ENCODE results near the gene RPS19.

Gene RPS19

GRCh38 chr19:41859618-41860418 is at the start of gene RPS19:
Gene RPS19, plus strand, starts transcription at chr19:41860255. Its CDS starts 520 bp downstream, at chr19:41860775.
- DNase-seq = peak; percentile 97

DNA sequence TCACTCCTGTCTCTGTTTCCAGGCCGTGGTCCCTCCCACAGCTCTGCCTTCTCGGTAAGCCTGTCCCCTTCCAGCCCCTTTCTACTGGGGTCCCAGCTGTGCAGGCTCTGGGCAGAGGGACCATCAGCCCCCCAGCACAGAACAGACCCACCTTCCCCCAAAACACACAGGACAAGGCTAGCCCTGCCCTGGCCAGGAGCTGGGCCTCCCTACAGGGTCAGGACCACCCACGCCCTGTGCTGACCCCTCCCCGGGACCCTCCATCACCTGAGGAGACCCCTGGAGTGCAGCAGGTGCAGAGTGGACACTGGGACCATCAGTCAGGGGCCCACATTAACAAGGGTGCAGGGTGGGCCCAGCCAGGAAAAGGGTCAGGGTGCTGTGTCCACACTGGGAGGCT is 49.8 kb upstream of the RPS19 start:
- DNase-seq = no peak

DNA sequence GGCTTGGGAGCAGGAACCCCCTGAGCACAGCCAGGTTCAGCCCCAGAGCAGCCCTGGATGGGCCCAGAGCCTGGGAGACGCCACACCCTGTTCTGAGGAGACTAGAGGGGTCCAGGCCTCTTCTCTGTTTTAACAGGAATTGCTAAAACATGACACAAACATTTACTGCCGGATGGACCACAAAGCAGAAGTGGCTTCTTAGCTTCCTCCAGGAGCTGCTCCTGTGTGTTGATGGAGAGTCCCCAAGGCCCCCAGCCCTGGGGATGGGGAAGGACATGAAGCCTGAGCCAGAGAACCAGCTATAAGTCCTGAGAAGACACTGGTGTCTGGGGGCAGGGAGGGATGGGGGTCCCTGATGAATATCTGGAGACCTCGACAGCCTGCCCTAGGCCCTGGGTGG is 49.0 kb upstream of the RPS19 start:
- peak; percentile 66 for DNase-seq

DNA sequence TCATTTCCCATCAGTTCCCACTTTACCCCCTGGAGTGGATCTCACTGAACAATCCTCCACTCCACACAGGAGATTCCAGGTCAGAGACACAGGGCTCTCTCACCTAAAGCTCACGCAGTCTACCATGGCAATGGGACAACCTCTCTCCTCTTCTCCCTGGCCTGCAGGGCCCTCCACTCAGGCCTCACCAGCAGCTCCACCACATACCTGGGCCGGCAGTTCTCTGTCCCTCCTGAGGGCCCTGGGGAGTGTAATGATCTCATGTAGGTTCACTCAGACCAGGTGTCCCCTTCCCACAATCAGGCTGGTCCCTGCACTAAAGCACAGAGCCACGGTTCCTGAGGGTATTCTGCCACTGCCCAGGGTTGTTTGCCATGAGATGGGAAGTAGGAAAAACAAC is 48.1 kb upstream of the RPS19 start:
- no peak for DNase-seq

DNA sequence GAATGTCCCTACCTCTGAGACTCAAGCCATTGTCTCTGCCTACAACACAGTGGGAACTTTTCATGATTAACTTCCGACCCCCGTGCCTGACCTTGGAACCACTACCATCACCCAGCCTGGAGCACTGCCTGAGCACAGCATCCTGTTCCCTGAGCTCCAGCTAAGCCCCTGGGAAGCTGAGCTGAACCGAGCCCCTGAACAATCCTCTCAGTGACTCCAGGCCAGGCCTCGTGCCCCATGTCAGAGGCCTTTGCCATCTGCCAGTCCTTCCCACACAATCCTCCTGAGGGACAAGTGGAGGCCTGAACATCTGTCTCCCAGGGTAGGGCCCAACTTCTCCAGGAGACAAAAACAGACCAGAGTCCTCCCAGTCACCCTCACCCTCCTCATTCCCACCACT is 46.1 kb upstream of the RPS19 start:
- DNase-seq = no peak

DNA sequence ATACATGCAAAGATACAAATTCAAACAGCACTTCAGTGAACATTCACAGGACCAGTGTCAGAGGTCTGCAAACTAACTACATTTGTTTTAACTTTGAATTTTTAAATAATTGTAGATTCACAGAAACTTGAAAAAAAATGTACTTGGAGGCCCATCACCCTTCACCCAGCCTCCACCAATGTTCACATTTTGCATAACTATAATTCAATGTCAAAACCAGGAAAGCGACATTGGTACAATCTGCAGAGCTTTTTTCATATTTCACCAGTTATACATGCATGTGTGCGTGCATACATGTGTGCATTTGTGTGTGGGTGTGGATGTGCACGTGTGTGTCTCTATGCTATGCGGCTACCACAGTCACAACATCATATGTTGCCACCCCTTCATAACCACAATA is 44.8 kb upstream of the RPS19 start:
- DNase-seq = no peak

DNA sequence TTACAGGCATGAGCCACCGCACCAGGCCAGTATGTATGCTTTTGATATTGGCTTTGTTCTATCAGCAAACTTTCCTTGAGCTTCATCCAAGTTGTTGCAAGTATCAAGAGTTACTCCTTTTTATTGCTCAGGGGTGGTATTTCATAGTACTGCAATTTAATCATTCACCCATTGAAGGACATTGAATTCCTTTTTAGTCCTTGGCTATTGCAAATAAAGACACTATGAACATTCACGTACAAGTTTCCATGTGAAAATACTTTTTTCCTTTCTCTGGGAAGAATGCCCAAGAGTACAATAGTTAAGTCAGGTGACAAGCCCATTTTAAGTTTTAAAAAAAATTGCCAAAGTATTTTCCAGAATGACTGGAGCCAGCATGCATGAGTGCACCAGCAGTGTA is 43.3 kb upstream of the RPS19 start:
- DNase-seq = no peak

- DNase-seq = peak; percentile 39
These were observed 38.9 kb upstream of the RPS19 start for GRCh38 chr19:41821003-41821735.

- no peak for DNase-seq
These were observed 21.9 kb upstream of the RPS19 start for GRCh38 chr19:41837981-41838708.

DNA sequence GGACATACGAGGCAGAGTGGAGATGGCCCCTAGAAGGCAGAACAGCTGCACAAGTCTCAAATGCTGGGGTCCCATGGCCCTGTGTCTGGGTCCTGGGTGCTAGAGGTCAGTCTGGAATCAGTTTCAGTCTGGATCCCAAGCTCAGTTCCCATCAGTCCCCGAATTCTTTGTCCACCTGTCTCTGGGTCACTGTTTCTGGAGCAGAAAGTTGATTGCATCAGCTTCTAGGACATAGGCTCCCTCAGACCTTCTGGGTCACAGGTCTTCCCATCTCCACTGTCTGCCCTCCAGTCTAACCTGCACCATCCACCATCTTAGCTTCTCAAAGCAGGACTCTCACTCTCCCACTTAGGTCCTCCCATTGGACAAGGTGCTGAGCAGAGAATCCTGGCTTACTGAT is 20.8 kb upstream of the RPS19 start:
- DNase-seq = no peak

DNA sequence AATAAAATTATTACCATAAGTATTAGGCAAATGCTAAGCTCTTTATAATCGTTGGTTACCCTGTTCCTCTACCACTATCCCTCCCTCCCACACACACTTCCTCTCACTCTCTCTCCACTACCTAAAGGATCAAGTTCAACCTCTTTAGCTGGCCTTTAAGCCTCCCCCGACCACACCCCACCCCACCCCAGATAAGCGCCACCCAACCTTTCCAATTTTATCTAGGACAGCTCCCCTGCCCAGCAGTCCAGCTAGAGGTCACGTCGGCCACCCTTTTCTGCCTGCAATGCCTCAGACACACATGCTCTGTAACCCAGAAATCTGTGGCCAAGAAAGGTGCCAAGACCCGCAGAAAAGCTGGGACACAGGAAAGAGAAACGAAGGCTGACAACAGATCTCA is 16.7 kb upstream of the RPS19 start:
- no peak for DNase-seq

- no peak for DNase-seq
These were observed 15.5 kb upstream of the RPS19 start, which contains the start of gene LYPD4 for GRCh38 chr19:41844601-41845000. Gene LYPD4, minus strand, starts transcription at chr19:41844683. Its CDS starts 5,398 bp downstream, at chr19:41839285.

- no peak for DNase-seq
These were observed 15.2 kb upstream of the RPS19 start, which contains the start of gene DMRTC2 for GRCh38 chr19:41845001-41845050. Gene DMRTC2, plus strand, starts transcription at chr19:41845042. Its CDS starts 2,387 bp downstream, at chr19:41847429.

DNA sequence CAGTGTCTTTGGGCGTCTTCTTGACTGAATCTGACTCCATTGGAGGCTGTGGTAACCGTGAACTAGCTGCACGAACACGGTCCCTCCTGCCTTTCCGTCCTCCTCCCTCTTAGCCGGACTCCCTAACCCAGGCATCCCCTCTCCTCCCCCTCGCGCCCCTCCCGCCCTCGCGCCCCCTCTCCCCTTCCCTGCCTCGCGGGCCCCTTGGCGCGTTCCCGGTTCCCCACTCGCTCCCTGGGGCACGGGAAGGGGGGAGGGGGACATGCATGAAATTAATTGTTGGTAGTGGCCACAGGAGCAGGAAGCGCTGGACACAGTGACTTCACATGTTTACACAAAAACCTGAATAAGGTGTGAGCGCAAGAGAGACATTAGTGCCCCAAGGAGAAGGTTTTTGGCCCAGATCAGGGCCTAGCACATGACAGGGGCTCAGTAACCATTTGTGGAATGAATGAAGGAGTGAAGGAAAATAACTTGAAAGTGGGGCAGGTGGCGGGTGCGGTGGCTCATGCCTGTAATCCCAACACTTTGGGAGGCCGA is 14.9 kb upstream of the RPS19 start:
- DNase-seq = no peak

DNA sequence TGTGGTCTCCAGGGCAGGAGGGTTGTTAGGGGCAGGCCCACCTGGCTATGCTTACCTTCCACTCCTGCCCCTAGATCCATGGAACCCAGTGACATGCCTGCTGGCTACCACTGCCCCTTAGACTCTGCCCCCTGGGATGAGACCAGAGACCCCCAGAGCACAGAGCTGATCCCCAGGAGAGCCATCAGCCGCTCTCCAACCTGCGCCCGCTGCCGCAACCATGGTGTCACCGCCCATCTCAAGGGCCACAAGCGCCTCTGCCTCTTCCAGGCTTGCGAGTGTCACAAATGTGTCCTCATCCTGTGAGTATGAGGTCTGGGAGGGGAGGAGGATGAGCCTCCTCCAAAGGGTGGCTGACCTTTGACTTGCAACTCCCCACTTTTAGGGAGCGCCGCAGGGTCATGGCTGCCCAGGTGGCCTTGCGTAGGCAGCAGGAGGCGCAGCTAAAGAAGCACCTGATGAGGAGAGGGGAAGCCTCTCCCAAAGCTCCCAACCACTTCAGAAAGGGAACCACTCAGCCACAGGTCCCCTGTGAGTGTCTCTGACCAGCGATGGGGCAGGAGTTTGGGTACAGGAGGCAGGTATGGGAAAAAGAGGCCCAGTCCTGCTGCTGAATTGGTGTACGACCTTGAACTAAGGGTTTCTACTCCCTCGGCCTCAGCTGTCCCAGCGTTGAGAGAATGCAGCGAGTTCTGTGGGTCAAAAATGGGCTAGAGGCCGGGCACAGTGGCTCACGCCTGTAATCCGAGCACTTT is 12.5 kb upstream of the RPS19 start:
- DNase-seq = no peak

- DNase-seq = no peak
These were observed 11.4 kb upstream of the RPS19 start for GRCh38 chr19:41848666-41849065.

GRCh38 chr19:41849067-41849466 is 11.0 kb upstream of the RPS19 start:
- DNase-seq = no peak

GRCh38 chr19:41850381-41850780 is 9.7 kb upstream of the RPS19 start:
- DNase-seq = no peak

DNA sequence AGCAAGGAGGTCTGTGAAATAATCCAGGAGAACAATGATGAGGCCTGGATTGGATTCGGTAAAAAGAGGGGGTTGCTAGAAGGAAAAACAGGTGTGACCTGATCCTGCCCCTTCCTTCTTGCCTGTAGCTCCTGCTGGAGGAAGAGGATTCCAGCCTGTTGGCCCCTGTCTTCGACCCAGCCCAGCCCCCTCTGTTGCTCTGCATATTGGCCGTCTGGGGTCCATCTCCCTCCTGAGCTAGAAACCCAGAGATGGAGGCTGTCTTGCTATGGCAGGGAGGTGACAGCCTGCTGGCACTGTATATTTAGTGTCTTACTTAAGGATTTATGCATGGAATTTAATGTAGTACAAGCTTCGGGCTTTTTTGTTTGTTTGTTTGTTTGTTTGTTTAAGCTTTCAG is 8.6 kb upstream of the RPS19 start:
- no peak for DNase-seq

DNA sequence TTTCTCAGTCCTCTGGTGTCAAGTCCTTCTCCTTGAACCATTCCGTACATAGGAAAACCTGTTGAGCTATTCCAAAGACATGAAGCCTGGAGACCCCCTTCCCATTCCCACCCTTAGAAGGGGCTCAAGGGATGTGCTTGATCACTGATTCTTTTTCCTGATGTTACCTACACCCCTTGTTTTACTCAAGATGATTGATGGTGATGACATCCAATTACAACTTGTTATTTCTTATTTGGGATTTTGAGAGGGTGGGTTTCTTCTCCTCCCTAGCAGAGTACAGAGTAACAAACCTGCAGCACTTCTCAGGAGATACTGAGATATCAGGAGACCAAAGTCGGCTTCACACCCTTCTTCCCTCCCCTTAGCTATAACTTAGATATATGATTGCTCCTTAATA is 6.7 kb upstream of the RPS19 start:
- no peak for DNase-seq

- DNase-seq = no peak
These were observed 6.3 kb upstream of the RPS19 start for GRCh38 chr19:41853768-41854167.

DNA sequence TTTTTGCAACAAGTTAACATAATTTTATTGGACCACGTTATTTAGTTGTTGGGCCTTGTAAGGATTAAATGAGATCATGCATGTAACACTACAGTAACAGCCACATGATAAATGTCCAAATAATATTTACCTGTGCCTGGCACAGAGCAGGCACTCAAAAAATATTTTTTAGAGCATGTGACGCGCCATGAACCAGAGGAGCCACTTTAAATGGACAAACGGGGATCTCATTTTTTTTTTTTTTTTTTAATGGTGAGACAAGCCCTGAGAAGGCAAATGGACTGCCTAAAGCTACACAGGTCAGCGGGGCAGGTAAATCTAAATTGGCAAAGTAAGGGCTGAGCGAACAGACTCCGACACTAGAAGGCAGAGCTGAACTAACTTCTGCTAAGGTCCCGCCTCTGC is 840 bp upstream of the RPS19 start:
- DNase-seq = no peak

- DNase-seq = no peak
These were observed 512 bp downstream of the RPS19 start for GRCh38 chr19:41860419-41861115.
